Activated naive CD4-positive, alpha-beta T cell treated with anti-CD3 and anti-CD28 coated beads, Interleukin-2, amount 50 U/mL, for 16 hours (primary cell): ENCODE measurements around the gene TP53BP2.
"Not testable (repeated sequence)": the region's sequence is repeated elsewhere in the genome, so short reads cannot be mapped to it uniquely, and the experiment has no call there.

Experiments
- DNase-seq: peaks from one replicate; pipeline ENCODE4 v3.0.0-alpha.2; 2020

Gene TP53BP2

DNA sequence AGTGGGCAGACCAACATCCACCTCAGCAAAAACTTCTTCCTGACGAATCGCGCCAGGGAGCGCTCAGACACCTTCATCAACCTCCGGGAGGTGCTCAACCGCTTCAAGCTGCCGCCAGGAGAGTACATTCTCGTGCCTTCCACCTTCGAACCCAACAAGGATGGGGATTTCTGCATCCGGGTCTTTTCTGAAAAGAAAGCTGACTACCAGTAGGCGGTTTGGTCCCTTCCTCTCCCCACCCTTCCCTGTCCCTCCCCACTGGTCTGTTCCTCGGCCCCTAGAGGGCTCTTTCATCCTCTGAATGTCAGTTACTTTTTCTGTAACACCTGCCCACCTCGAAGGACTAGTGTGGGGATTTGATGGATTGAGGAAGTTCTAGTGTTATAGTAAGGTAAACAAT is 86.5 kb downstream of the TP53BP2 start:
- no peak for DNase-seq

DNA sequence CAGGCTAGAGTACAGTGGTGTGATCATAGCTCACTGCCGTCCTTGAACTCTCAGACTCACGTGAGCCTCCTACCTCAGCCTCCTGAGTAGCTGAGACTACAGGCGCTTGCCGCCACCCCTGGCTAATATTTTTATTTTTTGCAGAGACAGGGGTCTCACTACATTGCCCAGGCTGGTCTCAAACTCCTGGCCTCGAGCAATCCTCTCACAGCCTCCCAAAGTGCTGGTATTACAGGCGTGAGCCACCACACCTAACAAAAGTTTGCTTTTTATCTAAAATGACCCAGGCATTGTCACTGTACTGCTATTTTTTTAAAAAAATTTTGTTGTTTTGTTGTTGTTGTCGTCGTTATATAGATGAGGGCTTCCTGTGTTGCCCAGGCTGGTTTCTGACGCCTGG is 87.0 kb downstream of the TP53BP2 start:
- DNase-seq = no peak

DNA sequence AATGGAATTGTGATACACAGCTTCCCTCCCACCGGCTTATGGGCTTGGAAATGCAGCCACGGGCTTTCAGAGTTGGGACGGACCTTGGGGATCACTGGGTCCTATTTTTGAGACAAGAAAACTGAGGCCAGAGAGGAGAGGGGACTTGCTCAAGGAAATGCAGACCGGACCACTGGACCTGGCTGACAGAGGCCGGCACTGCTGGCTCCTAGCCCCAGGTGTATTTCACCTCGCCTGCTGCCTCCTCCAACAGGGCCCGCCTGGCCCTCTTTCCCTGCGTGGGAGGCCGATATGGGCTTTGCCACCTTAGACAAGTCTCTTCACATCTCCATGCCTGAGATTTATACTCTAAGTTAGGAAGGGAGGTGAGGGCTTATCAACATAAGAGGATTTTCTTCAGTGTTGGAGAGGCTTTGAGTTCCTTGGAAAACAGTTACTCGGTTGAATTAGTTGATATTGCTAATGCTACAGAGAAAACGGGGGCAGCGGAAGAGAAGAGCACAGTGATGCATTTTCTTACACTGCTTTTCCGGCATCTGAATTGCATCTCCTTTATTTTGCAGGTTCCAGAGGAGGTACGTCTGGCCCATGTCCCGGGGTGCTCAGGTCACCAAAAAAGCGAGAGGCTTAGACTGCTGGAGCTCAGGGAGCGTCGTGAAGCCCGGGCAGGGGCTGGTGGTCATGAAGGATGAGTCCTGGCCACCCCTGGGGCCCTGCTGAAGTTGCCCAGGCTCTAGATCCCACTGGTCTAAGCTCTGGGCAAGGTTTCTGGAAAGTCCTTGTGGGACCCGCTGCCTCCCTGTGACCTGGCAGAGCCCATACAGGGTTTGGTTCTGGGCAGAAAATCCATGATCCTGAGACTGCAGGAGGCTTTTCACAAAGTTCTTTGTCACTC is 88.7 kb downstream of the TP53BP2 start:
- DNase-seq = no peak

DNA sequence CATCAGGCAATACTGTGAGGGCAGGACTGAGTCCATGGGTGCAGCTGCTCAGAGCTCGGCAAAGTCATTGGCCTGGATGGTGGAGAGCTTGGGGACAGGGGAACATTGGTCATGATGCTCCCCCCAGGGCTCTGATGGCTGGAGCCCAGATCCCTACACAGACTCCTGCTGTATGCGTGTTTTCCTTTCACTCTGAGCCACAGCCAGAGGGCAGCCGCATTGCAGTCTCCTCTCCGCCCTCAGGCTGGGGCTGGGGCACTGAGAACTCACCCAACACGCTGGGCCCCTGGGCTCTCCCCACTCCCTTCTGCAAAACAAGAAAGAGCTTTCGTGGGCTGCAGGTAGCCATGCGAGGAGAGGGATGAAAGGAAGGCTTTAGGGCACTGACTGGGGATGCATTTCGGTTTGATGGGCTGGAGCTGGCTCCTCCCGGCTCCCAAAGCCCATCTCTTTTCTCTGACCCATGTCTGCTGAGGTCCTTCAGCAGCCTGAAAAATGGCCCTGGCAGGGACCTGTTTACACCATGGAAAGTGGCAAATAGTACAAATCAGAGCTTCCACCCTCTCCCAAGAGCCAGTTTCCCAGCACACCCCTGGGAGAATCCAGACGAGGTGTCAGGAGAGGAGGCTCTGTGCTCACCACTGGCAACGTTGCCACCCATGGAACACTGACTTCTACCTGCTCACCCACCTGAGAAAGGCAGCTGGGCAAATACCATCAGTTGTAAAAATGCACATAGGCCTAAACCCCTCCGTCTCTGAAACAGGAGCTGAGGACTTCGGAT is 89.6 kb downstream of the TP53BP2 start:
- no peak for DNase-seq

DNA sequence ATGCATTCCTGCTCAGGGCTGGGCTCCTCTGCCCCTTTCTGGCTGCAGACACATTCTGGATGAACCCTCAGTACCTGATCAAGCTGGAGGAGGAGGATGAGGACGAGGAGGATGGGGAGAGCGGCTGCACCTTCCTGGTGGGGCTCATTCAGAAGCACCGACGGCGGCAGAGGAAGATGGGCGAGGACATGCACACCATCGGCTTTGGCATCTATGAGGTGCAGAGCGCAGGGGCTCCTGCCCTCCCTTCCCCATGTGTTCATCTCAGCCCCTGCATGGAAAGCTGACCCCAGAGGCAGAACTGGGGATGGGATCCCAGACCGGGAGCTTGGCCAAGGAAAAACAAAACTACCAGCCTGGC is 90.3 kb downstream of the TP53BP2 start:
- DNase-seq = no peak

DNA sequence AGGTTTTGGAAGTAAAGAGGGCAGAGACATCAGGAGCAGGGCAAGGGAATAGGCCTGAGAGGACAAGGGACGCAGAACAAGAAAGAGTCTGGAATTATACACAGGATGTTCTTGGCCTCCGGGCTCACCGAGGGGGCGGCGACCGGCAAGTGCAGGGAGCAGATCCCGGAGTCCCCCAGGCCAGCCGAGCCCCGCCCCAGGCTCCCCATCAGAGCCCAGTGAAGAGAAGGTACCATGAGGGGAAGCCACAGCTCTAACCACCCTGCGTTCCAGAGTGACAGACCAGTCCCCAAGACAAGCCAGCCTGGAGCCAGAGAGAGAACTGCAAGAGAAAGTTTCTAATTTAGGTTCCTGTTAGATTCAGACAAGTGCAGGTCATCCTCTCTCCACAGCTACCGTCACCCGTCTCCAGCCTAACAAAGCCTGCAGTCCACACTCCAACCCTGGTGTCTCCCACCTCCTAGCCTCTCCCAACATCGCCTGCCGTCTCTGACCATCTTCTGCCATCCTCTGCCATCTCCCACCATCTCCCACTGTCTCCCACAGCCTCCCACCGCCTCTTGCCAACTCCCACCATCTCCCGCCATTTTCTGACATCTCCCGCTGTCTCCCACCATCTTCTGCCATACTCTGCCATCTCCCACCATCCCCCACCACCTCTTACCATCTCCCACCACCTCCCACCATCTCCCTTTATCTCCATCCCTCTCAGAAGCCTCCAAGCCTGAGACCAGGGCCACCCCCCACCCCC is 90.9 kb downstream of the TP53BP2 start:
- DNase-seq = no peak

DNA sequence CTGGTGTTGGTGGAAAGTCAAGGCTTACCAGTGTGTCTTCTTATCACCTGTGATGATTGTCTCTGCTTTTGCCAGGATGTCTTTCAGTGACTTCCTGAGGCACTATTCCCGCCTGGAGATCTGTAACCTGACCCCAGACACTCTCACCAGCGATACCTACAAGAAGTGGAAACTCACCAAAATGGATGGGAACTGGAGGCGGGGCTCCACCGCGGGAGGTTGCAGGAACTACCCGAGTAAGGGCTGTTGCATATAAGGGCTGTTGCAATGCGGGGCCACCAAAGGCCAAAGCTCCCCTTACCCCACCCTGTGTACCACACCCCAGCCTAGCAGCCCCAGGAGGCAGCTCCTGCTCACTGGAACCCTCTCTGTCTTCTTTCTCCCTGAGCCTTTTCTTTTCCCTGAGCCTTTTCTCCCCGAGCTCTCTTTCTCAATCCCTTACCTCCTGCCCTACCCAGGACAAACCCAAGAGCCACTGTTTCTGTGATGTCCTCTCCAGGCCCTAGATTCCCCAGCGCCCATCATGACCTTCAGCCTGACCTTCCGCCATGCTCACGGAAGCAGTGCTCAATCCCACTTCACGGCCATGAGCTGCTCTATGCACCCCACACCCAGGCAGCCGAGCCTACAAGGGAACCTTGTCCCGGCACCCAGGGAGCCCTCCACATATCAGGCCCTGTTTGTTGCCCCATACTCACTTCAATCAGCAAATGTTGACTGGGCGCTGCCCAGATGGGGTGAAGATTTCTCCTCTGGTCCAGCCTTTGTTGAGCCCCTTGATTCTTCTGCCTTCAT is 92.8 kb downstream of the TP53BP2 start:
- DNase-seq = no peak

DNA sequence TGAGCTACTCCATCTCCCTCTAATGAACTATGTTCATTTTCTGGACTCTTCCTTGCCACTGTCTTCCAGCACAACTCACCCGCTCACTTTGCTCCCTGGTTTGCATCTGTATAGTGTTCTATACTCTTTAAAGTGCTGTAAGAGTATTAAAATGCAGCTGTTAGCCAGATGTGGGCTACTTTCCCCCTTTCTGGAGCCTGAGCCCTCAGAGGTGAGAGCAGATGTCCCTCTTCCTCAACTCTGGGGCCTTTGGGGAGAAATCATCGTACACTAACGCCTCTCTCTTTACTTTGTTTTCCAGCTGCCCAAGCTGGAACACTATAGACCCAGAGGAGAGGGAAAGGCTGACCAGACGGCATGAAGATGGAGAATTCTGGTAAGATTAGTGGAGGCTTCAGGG is 94.1 kb downstream of the TP53BP2 start:
- no peak for DNase-seq

DNA sequence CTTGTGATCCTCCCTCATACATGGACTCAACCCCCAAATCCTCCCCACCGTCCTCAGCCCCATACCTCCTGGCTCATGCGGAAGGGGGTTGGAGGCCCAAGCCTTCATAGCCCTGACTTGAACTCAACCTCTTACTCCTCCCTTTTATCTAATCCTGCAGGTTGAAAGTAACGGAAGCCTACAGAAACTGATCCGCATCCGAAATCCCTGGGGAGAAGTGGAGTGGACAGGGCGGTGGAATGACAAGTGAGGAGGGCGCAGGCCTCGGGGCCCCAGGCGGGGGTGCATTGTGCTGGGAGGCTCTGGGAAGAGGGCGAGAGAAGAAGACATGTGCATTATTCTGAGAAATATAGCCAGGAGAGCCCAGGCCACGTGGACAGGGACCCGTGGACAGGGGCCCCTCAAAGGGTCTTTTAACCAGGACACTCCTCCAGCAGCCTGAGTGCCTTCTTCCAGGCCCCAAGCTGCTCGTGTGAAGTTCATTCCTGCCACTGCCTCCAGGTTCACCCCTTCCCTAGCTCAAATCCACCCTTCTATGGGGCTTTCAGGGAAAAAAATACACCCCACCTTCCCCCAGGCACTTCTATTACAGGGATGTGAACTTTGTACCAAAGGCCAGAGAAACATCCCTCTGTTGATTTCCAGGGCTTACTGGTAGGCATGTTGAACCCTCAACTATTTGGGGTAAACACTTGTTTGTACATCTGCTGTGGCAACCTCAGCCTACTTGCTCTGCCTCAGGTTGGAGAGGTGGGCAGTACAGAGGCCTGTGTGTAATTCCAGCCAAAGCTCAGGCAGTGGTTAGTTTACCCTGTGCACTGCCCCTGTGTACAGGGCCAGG is 94.8 kb downstream of the TP53BP2 start:
- no peak for DNase-seq

DNA sequence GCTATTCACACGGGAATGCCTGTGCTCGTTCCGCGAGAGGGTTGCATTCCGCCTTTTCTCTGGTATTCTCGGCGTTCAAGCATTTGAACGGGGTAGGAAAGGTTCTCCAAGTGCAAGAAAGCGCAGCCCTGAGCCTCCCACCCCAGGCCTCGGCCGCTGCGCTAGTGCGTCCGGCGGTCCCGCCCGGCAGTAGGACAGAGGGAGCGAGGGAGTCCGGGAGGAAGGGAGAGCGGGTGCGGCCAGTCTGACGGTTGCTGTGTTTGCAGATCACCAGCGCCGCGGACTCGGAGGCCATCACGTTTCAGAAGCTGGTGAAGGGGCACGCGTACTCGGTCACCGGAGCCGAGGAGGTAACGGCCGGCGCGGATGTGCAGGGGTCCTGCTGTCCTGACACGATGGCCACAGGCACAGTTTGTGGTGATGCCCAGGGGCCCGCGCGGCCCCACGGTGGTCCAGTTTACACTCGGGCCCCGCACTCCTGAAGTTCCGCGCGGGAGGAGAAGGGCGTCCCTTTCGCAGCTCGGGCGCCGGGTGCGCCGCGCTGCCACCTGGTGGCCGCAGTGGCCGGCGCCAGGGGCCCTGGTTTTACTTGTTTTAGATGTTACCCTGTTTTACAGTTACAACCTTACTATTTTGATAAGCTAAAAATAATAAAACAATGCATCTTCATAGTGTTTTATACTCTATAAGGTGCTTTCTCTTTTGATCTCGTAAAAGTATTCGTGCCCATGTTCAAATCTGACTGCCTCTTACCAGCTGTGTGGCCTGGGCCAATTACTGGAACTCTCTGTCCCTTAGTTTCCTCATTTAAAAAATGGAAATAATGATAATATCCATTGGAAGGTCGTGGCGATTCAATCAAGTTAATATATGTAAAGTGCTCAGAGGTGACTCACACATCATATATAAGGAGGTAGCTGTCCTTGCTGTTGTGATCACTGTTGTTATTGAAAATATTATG is 96.7 kb downstream of the TP53BP2 start:
- DNase-seq = peak; percentile 69

DNA sequence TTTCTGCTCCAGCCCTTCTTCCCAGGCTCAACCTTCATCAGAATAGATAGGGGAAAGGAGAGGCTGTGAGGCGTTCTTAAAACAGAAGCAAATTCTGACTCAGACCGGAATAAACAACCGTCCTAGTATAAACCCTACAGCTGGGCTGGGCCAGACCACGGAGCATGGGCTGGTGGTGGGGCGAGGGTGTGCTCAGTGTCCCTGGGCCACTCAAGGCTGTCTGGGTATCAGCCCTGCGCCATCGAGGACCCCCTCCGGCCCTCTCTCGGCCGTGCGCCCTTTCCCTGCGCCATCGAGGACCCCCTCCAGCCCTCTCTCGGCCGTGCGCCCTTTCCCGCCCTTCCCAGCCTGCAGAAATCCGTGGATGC is 97.4 kb downstream of the TP53BP2 start:
- no peak for DNase-seq

DNA sequence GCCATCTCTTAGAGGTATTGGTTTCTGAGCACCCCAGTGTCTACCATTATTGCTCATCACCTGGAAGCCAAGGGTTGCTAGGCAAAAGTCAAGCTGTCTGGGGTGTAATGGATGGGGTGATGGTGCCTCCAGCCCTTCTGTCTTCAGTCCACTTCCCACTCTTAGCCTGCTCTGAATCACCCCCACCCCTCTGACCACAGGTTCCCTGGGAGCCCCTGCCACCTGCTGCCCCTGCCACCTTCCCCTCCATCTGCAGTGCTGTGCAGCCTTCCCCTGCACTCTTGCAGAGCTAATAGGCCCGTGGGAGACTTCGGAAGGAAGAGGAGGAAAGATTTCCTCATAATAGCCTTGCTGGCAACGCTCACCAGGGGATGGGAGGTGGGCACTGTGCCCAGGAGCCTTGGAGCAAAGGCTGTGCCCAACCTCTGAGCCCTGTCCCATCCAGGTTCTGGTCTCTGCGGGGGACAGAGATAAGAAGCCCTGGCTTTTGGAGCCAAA is 97.9 kb downstream of the TP53BP2 start:
- DNase-seq = no peak

DNA sequence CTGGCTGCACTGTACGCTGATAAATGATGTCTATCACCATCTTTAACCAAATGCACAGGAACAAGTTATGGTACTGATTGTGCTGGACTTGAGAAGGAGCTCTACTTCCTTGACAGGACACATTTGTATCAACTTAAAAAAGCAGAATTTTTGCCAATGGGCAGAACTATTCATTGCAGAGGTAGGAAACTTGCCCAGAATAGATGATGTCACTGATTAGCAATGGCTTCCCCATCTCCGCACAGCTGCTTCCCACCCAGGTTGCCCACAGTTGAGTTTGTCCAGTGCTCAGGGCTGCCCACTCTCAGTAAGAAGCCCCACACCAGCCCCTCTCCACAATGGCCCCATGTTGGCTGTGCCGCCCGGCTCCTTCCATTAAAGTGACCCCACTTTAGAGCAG is 100.0 kb downstream of the TP53BP2 start:
- no peak for DNase-seq

DNA sequence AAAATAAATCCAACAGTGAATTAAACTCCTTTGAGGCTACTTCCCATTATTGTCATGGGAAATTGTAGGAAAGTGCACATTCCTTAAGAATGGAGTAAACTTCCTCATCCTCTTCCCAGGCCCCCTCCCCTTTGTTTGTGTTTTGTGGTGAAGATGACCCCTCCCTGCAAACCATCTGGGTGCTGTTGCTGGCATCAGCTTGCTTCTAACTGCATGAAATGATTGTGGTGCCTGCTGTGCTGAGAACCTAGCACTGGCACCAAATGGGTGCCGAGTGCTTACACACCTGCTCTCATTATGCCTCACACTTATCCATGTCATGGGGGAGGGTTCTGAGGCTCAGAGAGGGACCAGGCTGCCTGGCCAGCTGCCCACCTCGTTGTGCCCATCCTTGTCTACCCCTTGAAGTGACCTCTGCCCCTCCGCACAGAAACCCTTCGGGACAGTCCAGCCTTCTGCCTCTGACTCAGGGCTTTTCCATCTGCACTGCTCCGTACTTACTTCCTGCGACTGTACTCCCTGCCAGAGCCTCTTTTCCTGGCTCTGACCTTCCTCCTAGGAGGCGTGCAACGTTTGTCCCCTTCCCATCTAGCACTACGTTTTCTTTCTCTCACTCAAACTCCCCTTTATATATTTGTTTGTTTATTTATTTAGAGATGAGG is 102.8 kb downstream of the TP53BP2 start:
- no peak for DNase-seq

DNA sequence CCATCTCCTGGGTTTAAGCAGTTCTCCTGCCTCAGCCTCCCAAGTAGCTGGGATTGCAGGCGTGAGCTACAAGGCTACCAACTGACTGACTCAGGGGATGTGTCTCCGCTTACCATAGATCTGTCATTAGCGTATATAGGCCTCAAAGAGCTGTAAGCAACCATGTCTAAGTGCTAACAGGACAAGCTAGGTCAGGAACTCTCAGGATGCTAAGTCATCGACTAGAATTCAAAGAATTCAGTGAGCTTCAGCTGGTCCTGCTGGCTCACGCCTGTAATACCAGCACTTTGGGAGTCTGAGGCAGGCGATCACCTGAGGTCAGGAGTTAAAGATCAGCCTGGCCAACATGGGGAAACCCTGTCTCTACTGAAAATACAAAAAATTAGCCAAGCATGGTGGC is 103.9 kb downstream of the TP53BP2 start:
- no peak for DNase-seq

DNA sequence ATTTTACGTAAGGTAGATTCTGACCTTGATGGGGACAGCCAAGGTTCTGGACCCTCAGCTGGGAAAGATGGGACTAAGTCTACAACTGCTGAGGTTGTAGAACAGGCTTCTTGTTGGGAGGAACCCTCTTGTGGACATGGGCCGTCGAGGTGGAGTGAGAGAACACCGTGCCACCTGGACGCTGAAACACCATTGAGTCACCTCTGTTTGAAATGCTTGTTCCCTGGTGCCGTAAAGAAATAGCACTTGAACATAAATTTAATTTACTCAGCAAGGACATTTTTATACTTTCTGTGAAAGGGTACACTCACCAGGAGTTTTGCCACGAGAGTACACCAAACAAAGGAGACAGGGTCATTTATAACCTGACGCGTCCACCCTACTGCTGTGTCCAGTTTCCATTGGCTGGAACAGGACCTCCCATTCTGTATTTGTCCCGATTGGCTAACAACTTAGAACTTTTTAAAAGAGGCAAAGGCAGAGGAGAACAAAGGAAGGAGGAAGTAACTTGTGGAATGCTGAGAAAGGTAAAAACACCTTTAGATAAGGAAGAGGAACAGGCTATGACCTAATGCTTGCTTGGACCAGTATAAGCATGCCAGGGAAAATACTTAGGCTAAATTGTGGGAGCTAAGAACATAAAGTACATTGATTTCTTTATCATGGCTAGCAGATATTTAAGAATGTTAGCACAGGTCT is 105.6 kb downstream of the TP53BP2 start:
- DNase-seq = not testable (repeated sequence)

DNA sequence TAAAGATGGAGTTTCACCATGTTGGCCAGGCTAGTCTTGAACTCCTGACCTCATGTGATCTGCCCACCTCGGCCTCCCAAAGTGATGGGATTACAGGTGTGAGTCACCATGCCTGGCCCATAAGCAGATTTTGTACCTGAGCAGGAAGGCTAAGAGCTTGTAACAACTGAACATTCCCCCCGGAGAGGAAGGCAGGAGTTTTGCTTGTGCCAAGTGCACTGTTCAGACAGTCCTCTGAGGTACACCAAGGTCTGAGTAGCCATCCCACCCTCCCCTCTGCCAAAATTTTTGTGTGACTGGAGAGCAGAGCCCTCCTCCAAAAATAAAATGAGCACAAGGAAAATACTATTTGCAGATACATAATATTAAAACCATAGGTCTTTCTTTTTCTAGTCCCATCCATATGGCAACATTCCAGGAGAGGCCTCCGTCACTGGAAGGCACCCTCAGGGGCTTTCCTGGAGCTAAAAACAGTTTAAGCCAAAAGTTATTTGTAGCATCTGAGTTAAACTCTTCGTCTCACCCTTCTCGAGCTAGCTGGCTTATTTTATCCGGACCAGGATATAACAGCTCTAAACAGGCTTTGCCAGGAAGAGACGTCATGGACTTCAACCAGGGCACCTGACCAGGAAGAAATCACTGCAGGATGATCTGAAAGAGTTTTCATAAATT is 106.2 kb downstream of the TP53BP2 start:
- no peak for DNase-seq
